NCI-H146 treated with DMSO at 0.1 percent for 48 hours (cell line): ENCODE results near the gene BTBD6.

ENCODE experiments used
- DNase-seq: peaks from one replicate; lab custom pipeline; 2025; ENCODE audit not compliant: unreplicated experiment; lab: John Stamatoyannopoulos, UW

Gene BTBD6

GRCh38 chr14:105211086-105211757 lies 37.1 kb upstream of the BTBD6 start:
- DNase-seq: no peak

DNA sequence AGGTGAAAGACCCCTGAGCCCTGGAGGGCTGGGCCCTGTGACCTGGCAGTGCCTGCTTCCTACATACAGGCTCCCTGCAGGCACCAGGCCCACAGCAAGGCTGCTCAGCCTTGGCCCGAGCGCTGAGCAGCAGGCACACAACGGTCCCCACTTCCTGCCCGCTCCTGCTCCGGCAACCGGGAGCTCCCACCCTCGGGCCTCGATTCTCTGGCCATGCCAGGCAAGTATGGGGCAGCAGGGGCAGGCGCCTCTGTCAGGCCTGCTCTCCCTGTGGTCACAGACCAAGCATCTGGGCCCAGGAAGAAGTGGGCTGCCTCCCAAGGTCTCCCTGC lies 36.6 kb upstream of the BTBD6 start:
- DNase-seq: no peak

GRCh38 chr14:105212541-105213300 lies 35.6 kb upstream of the BTBD6 start:
- DNase-seq: peak; percentile 82

- DNase-seq: no peak
These were observed 35.0 kb upstream of the BTBD6 start for GRCh38 chr14:105213361-105213760.

GRCh38 chr14:105214324-105214915 lies 33.9 kb upstream of the BTBD6 start:
- DNase-seq: no peak

DNA sequence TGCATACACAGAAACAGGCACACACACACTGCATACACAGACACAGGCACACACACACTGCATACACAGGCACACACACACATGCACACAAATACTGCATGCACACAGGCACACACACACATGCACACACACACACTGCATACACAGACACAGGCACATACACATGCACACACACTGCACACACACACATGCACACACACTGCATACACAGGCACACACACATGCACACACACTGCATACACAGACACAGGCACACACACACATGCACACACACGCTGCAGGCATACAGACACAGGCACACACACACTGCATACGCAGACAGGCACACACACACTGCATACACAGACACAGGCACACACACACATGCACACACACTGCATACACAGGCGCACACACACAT lies 32.7 kb upstream of the BTBD6 start:
- no peak for DNase-seq

GRCh38 chr14:105216490-105217247 lies 31.7 kb upstream of the BTBD6 start:
- DNase-seq: no peak

DNA sequence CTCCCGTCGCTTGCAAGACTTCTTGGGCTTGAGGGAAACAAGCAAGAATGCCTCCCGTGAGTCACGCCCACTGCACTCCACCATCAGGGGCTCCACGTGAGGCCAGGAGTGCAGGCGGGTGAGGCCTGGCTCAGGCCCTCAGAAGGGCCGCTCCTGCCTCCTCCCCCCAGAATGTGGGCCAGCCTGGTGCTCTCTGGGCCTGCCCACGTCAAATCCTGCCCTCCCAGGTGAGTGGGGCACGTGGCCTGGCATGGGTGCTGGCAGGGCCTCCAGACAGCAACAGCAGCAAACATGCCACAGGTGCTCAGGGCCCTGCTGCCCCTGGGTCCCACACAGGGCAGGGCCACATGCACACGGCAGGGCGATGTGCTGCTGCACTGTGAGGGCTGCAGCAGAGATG lies 30.6 kb upstream of the BTBD6 start:
- DNase-seq: no peak

DNA sequence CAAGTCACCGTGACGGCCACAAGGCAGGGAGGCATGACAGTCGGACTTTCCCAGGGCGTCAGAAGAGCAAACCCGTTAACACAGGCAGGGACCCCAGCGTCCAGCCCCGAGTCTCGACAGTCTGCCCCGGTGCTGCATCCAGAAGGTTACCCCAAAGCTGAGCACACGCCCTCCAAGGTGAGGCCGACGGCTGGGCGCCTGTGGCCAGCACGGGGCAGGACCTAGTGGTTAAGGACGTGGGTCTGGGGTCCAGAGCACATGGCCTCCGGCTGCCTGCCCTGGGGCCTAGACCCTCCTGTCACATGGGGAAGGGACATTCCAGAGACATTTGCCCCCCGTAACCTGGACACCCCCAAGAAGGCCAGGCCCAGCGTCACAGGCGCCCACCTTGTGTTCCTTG lies 29.7 kb upstream of the BTBD6 start:
- no peak for DNase-seq

DNA sequence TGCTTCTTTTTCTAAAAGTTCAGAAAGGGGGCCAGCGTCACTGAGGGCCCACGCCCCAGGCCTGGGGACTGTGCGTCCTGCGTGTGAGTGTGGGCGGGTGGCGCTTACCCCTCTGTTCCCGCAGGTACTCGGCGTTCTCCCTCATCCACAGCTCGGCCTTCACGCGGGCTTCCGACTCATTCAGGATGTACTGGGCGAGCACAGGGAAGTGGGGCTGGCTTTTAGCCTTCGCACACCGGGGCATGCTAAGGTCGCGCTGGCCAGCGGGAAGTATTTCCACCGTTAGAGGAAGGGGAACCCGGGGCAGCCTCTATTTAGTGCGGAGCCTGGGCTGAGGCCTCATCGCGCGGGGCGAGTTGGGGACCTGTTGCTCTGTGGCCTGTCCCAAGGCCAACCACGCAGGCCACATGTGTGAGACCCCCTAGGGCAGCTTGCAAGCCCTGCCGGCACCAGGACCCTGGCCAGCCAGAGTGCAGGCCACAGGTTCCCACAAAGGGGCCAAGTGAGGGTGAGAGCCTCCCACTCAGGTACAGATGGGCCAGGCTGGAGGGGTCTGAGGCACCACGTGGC lies 29.2 kb upstream of the BTBD6 start:
- DNase-seq: no peak

DNA sequence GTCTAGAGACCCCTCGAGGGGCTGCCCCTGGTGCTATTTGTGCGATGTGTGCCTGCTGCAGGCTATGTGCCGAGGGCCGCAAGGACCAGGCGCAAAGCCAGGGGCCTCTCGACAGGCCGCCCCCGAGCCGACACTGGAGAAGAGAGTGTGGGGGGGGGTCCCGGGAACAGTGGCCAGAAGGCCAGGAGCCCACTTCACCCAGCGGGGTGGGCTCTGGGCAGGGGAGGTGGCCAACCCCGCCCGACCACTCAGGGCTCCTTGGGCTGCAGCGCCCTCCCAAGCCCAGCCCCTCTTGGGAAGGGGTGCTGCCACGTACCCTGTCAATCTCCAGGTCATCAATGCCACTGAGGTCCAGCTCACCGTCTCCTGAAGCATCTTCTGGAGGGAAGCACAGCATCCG lies 28.6 kb upstream of the BTBD6 start:
- DNase-seq: no peak

DNA sequence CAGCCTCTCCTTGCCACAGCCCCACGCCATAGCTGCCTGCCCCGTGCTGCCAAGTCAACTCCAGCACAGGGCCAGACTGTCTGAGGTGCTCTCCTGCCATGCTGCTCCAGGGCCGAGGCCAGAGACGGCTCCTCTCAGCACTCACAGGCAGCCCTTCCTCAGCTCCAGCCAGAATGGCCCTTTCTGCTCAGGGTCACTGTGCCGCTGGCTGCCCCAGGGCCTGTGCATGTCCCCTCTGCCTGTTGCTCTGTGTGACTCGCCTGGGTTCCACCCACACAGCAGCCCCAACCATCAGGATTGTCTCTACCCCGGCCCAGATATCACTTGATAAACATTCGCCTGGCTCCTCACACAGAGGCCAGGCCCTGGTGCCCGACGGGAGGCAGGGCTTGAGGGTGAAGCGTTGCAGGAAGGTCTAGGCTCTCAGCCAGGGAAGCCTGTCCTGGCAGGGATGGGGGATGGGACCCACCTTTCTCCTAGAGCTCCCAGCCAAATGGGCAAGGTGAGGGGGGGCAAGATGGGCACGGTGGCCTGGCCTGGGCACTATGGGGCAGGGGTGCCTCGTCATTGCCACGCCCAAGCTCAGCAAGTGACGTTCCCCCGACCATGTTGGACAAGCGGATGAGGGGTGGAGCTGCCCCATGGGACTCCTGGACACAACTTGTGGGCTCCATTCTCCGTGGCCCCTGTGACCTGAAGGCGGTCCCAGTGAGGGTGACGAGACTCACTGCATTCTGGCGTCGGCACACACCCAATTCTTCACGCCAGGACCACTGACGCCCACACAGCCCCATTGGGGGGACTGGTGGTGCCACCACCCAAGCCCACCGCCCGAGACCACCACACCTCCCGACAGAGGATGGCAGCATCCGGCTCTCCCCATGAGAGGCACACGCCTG lies 27.4 kb upstream of the BTBD6 start:
- no peak for DNase-seq

DNA sequence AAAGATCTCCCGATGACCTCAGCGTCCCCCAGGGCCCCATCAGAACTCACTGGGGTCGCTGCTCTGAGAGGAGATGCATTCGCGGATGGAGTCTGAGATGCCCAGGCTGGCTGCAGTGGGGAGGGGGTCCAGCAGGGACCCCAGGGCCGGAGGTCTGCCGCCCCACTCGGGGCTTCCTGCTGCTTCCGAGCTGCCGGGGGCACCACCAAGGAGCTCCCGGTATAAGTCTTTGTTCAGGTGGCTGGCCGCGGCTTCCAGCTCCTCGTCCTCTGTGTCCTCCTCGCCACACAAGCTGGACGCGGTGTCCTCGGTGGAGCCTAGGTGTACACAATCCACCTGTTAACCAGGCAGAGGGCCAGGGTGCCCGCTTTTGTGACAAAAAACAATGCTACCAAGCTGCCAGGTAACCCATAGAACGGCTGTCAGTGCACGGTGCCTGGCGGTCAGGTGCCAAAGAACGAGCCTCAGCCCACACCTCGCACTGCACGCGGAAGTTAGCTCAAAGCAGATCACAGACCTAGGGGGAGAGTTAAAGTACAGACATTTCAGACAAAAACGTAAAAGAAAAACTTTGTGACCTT lies 26.6 kb upstream of the BTBD6 start:
- no peak for DNase-seq

DNA sequence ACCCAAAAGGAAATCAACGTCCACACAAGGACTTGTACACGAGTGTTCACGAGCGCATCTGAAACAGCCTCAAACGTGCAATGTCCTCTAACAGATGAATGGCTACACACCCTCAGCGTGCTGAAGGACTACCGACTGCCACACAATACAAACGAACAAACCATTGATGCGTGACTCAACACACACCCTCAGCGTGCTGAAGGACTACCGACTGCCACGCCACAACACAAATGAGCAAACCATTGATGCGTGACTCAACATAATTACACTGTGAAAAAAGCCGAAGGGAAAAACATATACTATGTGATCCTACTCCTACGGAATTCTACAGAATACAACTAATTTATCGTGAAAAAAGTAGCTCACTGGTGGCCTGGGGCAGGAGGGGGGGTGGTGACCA lies 25.1 kb upstream of the BTBD6 start:
- DNase-seq: no peak

- no peak for DNase-seq
These were observed 24.4 kb upstream of the BTBD6 start for GRCh38 chr14:105223770-105224544.

GRCh38 chr14:105224845-105225570 lies 23.3 kb upstream of the BTBD6 start:
- no peak for DNase-seq

- no peak for DNase-seq
These were observed 22.1 kb upstream of the BTBD6 start for GRCh38 chr14:105226198-105226597.

DNA sequence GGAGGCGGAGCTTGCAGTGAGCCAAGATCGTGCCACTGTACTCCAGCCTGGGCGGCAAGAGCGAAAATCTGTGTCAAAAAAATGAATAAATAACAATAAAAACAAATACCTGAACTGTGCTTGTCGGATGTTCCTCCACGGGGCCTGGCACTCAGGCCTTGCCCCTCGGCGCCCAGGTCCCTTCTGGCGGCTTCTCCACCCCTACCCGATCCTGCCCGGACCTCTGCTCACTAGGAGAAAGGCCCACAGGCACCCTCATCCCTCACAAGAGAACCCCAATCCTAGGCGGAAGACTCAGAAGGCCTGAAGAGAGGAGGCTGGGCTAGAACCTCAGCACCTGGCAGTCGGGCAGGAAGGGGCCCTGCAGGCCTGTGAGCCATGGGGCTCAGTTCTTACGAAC lies 21.0 kb upstream of the BTBD6 start:
- DNase-seq: no peak

- DNase-seq: no peak
These were observed 19.8 kb upstream of the BTBD6 start for GRCh38 chr14:105228562-105228961.
